Panc1 (cell line): Measurements from ENCODE around the gene PTP4A2. TPM values are rescaled to one million over a fixed set of nuclear protein-coding genes. Genes with fewer than 3 reads are reported as not detected.

Source experiments
- ATAC-seq: fragments of 200-7000 bp; cut with Tn5 transposase; 2 replicates; pipeline ENCODE4 v1.9.1; 2020; ENCODE audit warnings: mild to moderate bottlenecking, moderate library complexity
- BruUV-seq: library from RNA; stranded (reverse); fragments of 400-500 nt; replicated peaks from 2 replicates; lab custom pipeline; 2021; lab: Mats Ljungman, UMichigan
- CTCF ChIA-PET: fragments of 300-600 bp; sonication (Branson Sonifier 250); formaldehyde crosslinking; loops from one replicate; lab custom pipeline; 2022; ENCODE audit warnings: antibody characterized with exemption; lab: Charles Lee
- POLR2A ChIA-PET: fragments of 300-600 bp; sonication (Branson Sonifier 250); formaldehyde crosslinking; loops from one replicate; lab custom pipeline; 2022; ENCODE audit warnings: antibody characterized with exemption; lab: Charles Lee
- DNase-seq: peaks from one replicate; pipeline ENCODE4 v3.0.0-alpha.2; 2010; ENCODE audit warnings: low read depth, low spot score
- H3K27ac ChIP-seq: 2 replicates; pipeline ENCODE4 v1.5.1; 2011; ENCODE audit warnings: mild to moderate bottlenecking, low read length, inconsistent platforms
- H3K27me3 ChIP-seq: fragments of 200-500 bp; sonication (Bioruptor generic); 2 replicates; pipeline ENCODE4 v1.6.0; 2014; ENCODE audit warnings: low read length, inconsistent platforms; ENCODE audit not compliant: control insufficient read depth, insufficient read depth
- H3K36me3 ChIP-seq: fragments of 200-500 bp; sonication (Bioruptor generic); 2 replicates; pipeline ENCODE4 v1.5.1; 2014; ENCODE audit warnings: inconsistent platforms, mild to moderate bottlenecking, low read length, moderate library complexity; ENCODE audit not compliant: control insufficient read depth, insufficient read depth
- H3K4me1 ChIP-seq: 2 replicates; pipeline ENCODE4 v1.5.1; 2011; ENCODE audit warnings: inconsistent platforms, mild to moderate bottlenecking, low read length, moderate library complexity; ENCODE audit not compliant: control insufficient read depth, insufficient read depth
- H3K4me3 ChIP-seq, 2 experiments: 2 replicates each; pipeline ENCODE4 v1.5.1; 2011 to 2012; ENCODE audit warnings: low read depth in 2 of 2, low read length in 2 of 2, mild to moderate bottlenecking in 2 of 2, inconsistent platforms in 1 of 2, moderate library complexity in 1 of 2
- H3K9me3 ChIP-seq: fragments of 200-500 bp; sonication (Bioruptor generic); 2 replicates; pipeline ENCODE4 v1.5.1; 2014; ENCODE audit warnings: low read depth, mild to moderate bottlenecking, inconsistent platforms, low read length, moderate library complexity; ENCODE audit not compliant: control insufficient read depth, insufficient read depth
- CTCF ChIP-seq: fragments of 450-650 bp; IDR thresholded peaks from 2 replicates; pipeline ENCODE4 v1.5.1; 2017; ENCODE audit warnings: mild to moderate bottlenecking
- POLR2AphosphoS5 ChIP-seq: IDR thresholded peaks from 2 replicates; pipeline ENCODE4 v1.6.1; 2012; ENCODE audit warnings: mild to moderate bottlenecking, low read depth, low read length, moderate library complexity
- SIN3A ChIP-seq: IDR thresholded peaks from 2 replicates; pipeline ENCODE4 v1.6.1; 2012; ENCODE audit warnings: low read depth, mild to moderate bottlenecking, low read length, moderate library complexity, borderline replicate concordance; ENCODE audit not compliant: insufficient read depth
- TCF7L2 ChIP-seq: IDR thresholded peaks from 2 replicates; pipeline ENCODE4 v1.6.1; 2011; ENCODE audit warnings: mild to moderate bottlenecking, low read depth, low read length, inconsistent platforms
- in situ Hi-C: cut with HindIII; loops from 2 replicates; pipeline ENCODE4 v1.10.0; 2016; ENCODE audit warnings: low sequenced_read_pairs, low pct_unique_long_range_greater_than_20kb
- intact Hi-C: fragments of 100-400 bp; cut with micrococcal nuclease; formaldehyde crosslinking; loops from one replicate; pipeline ENCODE4 v1.10.0; 2022; ENCODE audit not compliant: unreplicated experiment
- total RNA-seq: library from RNA; stranded (reverse); gene quantifications from one replicate; pipeline ENCODE4 v1.2.1, GENCODE V29; 2021; ENCODE audit not compliant: unreplicated experiment
- TF ChIP-seq, protein P1 (sequence below), 2 experiments: IDR thresholded peaks; 2 replicates each; pipeline ENCODE4 v1.6.1; 2011 to 2012; ENCODE audit warnings: low read depth in 2 of 2, control low read depth in 1 of 2, low read length in 1 of 2, mild to moderate bottlenecking in 1 of 2, moderate library complexity in 1 of 2; ENCODE audit not compliant: insufficient read depth in 1 of 2

The PTP4A2 gene
- total RNA-seq, 1 experiment from 2014 or later: 559 TPM

GRCh38 chr1:31872658-31873636, 65.2 kb downstream of the PTP4A2 start:
- H3K27me3 ChIP-seq: no peaks in the 10 kb centered on the region
- ChIA-PET POLR2A (no interaction called here), CTCF (no interaction called here)
- no peaks in the 10 kb centered on the region for H3K9me3 ChIP-seq
- in situ Hi-C loops: no loop called here
- H3K36me3 ChIP-seq: no peaks in the 10 kb centered on the region
- BruUV-seq: no TSS peak
- H3K4me1 ChIP-seq: no peaks in the 10 kb centered on the region
- intact Hi-C loops: no loop called here
- ATAC-seq: no peak
- no peak for DNase-seq
- H3K27ac ChIP-seq: no peak overlapping the region
- H3K4me3 ChIP-seq: no peak overlapping the region
- TF ChIP-seq POLR2AphosphoS5 (no peak), TCF7L2 (no peak), SIN3A (no peak), CTCF (no peak)
- TF ChIP-seq, protein P1, sequence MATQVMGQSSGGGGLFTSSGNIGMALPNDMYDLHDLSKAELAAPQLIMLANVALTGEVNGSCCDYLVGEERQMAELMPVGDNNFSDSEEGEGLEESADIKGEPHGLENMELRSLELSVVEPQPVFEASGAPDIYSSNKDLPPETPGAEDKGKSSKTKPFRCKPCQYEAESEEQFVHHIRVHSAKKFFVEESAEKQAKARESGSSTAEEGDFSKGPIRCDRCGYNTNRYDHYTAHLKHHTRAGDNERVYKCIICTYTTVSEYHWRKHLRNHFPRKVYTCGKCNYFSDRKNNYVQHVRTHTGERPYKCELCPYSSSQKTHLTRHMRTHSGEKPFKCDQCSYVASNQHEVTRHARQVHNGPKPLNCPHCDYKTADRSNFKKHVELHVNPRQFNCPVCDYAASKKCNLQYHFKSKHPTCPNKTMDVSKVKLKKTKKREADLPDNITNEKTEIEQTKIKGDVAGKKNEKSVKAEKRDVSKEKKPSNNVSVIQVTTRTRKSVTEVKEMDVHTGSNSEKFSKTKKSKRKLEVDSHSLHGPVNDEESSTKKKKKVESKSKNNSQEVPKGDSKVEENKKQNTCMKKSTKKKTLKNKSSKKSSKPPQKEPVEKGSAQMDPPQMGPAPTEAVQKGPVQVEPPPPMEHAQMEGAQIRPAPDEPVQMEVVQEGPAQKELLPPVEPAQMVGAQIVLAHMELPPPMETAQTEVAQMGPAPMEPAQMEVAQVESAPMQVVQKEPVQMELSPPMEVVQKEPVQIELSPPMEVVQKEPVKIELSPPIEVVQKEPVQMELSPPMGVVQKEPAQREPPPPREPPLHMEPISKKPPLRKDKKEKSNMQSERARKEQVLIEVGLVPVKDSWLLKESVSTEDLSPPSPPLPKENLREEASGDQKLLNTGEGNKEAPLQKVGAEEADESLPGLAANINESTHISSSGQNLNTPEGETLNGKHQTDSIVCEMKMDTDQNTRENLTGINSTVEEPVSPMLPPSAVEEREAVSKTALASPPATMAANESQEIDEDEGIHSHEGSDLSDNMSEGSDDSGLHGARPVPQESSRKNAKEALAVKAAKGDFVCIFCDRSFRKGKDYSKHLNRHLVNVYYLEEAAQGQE (IDR thresholded peaks at IDR 0.05; ENCODE audit: insufficient read depth in 1 of 2, low read depth in 2 of 2, low read length in 1 of 2): no peak

- intact Hi-C loops (no loop called here), in situ Hi-C loops (no loop called here)
- CTCF ChIA-PET: no interaction called here
- H3K4me1 ChIP-seq: no peaks in the 10 kb centered on the region
- no peak for ATAC-seq
- no peaks in the 10 kb centered on the region for H3K9me3 ChIP-seq
- no peaks in the 10 kb centered on the region for H3K27me3 ChIP-seq
- H3K27ac ChIP-seq: no peak overlapping the region
- no TSS peak for BruUV-seq
- no peaks in the 10 kb centered on the region for H3K36me3 ChIP-seq
- TF ChIP-seq CTCF (no peak), SIN3A (no peak), POLR2AphosphoS5 (no peak), TCF7L2 (no peak)
- TF ChIP-seq, protein P1 (IDR thresholded peaks at IDR 0.05; ENCODE audit: insufficient read depth in 1 of 2, low read depth in 2 of 2, low read length in 1 of 2): no peak
- no peak for DNase-seq
- H3K4me3 ChIP-seq: no peak overlapping the region
- POLR2A ChIA-PET: no interaction called here
Observed at GRCh38 chr1:31871703-31872102, 66.5 kb downstream of the PTP4A2 start.
